Stimulated activated CD4-positive, alpha-beta T cell treated with anti-CD3 and anti-CD28 coated beads, TNF-alpha, amount 100 ng/mL, for 48 hours (primary cell): Measurements from ENCODE around the gene OLFM2.
"Not testable (repeated sequence)": the region's sequence is repeated elsewhere in the genome, so short reads cannot be mapped to it uniquely, and the experiment has no call there.

Experiments
- DNase-seq, 3 donors: peaks; one replicate each; pipeline ENCODE4 v3.0.0-alpha.2; 2020; ENCODE audit warnings: low read depth in 3 of 3

Gene OLFM2

DNA sequence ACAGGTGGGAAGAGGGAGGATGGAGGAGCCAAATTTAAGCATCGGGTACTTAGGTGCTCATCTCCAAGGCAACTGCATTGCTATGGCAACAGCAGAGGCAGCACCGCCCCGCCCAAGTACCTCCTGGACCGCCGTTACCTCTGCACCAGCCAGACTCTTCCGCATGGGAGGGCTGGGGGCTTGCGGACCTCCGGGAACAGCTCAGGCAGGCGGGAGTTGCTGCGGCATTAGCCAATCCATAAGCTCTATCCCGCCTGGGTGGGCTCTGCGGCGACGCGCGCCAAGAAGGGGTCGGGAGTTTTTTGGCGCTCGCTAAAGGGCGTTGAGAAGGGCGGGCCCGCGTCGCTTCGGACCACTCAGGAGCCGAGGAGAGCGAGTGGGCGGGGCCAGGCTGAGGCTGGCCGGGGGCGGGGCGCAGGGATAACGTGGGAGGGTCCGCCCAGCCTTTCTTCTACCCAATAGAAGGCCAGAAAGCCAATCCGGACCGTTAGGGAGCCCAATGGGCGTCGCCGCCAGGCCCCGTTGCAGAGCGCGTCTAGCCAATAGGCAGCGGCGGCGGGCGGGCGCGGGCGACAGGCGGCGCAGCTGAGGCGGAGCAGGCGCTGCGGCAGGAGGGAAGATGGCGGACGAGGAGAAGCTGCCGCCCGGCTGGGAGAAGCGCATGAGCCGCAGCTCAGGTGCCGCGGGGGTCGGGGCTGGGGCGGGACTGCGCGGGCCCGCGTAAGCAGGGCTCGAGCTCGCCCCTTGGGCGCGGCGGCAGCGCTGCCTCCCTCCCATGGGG lies 101.4 kb downstream of the OLFM2 start, which contains the start of gene PIN1:
Gene PIN1 (plus strand): TSS at position 593 of the 781 bp plus-strand sequence. CDS start 27 bp downstream, at position 620.
- DNase-seq = peak; percentile 98 to 99 (median 99)

DNA sequence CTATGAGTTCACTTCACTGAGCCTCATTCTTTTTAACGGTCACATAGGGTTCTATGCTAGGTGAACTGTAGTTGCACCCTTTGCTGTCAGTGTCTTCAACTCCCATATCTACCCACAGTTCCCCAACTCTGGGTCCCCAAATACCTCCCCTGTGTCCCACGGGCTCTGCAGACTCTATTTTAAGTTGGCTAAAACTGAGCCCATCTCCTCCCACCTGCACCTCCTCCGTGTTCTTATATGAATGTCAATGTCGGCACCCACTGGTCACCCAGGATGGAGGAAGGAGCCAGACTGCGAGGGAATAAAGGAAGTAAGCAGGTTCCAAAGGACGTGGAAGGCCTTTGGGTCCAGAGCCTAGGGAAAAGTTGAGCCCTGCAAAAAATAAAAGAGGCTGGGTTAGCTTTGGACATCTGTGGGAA lies 102.0 kb downstream of the OLFM2 start:
- no peak for DNase-seq

DNA sequence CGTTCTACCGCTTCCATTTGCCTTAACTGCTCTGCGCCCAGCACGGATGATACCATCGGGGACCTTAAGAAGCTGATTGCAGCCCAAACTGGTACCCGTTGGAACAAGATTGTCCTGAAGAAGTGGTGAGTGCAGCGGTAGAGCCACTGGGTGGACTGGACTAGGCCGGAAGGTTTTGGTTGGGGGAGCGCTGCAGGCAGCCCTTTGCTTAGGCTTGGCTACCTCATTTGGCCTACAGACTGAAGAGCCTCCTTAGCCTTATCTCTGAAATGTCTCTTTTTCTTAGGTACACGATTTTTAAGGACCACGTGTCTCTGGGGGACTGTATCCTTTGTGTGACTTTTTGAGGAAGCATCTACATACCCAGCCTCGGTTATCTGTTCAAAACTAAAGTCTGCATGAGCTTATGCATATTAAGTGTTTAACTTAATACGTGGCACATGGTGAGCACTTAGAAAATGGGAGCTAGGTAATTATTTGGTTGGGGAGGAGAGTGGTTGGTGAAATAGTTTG lies 107.7 kb downstream of the OLFM2 start:
- DNase-seq = no peak

DNA sequence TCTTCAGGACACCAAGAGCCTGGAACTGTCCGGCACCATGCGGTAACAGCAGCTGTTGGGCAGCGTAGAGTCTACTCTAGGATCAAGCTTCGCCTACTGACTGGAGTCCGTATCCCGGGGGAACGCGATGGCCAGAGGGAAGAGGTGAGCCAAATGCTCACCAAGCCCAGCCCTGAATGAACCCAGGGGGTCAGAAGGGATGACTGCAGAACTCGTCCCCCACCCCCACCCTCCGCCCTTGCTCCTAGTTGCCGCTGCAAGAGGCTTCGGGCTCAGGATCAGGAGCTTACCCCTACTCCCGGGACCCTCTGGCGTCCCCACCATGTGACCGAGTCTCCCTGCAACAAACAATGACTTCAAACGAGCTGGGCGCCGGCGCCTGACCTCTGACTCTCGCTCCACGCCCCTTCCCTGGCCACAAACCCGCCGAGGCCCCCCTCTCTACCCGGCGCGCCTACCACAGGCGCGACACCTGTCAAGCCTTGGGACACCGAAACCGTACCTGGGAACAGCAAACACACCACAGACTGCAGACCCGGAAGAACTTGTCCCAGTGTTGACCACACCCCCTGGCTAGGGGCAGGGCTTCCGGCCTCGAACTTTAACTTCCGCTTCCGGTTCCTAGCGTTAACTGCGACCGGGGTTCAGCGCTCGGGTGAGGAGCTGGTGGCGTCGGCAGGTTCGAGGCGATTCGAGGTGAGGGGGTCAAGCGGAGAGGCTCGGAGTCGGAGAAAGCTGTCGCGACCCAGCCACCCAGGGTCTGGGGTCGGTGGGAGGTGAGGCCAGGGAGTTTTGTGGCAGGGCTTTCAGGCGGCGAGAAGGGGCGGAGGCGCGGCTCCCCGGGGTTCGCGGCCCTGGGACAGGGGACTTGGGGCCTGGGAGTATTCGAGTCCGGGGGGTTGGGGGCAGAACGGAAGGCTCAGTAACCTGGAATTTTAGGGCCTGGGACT lies 108.8 kb downstream of the OLFM2 start, which contains the start of gene UBL5:
Gene UBL5 (plus strand): TSS at position 630 of the 950 bp plus-strand sequence. CDS start 420 bp downstream, outside the sequence.
- peak; percentile 72 to 83 (median 82) for DNase-seq

DNA sequence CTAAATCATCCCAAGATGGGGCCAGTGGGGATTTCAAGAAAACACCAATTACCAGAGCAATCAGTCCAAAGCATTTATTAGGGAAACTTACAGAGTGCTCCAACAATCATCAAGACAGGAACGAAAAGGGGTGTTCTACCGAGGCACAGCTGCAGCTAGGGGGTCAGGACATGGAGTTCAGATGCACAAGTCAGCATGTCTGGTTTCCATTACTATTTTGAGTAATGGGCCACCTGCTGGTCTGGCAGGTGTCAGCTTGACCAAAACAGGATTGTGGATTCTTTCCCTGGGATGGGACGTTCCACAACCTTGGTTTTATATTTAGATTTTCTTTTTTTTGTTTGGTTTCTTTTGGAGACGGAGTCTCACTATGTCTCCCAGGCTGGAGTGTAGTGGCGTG lies 112.5 kb downstream of the OLFM2 start:
- no peak for DNase-seq

DNA sequence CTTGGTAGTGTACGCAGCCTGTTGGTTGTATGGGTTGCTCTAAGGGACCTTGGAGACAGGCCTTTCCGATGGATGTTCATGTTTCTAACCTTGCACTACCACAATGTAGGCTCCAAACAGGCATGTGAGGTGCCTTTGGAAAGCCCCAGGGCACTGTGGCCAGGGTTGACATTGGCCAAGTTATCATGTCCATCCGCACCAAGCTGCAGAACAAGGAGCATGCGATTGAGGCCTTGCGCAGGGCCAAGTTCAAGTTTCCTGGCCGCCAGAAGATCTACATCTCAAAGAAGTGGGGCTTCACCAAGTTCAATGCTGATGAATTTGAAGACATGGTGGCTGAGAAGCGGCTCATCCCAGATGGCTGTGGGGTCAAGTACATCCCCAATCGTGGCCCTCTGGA lies 116.3 kb downstream of the OLFM2 start:
- not testable (repeated sequence) for DNase-seq

DNA sequence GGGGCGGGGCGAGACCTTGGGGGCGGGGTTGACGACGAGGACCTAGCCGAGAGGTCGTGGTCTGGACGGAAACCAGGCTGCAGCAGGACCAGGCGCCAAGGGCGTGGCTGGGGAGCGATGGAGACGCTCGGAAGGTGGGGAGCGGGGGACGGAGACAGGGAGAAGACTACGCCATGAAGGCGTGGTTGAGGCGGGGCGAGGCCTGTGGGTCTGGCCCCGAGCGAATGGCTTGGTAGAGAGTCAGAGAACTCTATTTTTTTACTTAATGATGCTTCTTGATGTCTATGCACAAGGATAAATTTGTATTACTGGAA lies 116.8 kb downstream of the OLFM2 start:
- no peak for DNase-seq

GRCh38 chr19:9818734-9819595 lies 117.3 kb downstream of the OLFM2 start, which contains the start of gene FBXL12:
FBXL12 (minus strand) TSS chr19:9819079; CDS start chr19:9818813, 266 bp downstream.
- peak; percentile 100 for DNase-seq

GRCh38 chr19:9818175-9818733 lies 118.1 kb downstream of the OLFM2 start:
- DNase-seq = no peak

DNA sequence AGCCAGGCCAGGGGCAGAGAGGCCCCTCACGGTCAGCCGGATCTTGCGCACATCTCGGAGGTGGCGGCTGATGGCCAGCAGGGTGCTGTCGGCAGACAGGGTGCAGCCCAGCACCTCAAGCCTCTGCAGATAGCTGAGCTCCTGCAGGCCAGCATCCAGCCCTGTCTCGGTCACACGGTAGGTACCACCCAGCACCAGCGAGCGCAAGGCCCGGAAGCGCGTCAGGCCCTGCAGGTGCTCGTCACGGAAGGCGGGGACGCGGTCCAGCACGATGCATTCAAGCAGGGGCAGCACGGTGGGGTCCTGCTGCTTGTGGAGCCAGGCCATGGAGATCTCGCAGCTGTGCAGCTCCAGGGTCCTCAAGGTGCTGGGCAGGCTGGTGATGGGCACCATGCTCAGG lies 125.2 kb downstream of the OLFM2 start:
- DNase-seq = no peak

- DNase-seq = no peak
These were observed 127.2 kb downstream of the OLFM2 start for GRCh38 chr19:9808855-9809824.

- DNase-seq = no peak
These were observed 129.5 kb downstream of the OLFM2 start for GRCh38 chr19:9806803-9807202.
